ENCODE measurements around the gene CTF1.

CTF1 gene

DNA sequence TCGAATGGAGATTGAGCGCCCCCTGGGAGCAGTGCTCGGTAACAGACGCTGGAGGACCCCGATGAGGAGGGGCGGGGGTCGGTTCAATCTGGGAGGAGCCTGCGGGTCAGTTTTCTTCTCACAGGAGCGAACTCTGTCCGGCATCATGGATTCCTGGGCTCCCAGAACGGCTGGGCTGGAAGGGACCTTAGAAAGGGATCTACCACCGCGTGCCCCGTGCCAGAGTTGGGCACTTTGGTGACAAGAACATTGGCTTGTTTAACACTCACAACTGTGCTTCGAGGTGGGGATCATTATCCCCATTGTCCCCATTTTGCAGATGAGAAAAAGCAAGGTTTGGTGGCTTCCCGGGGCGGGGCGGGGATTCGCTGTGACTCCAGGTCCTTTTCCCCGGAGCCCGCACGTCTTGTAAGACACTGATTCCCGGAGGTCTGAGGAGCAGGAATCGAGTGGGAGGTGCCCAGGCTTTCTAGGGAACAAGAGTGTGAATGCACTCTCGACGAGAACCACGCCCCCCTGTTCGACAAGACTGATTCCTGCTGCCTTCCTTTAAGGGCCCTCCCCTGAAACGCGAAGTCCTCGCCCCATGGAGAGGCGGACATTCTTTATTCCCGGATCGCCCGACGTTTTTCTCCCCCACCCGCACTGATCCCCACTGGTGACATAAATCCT, 25.5 kb downstream of the CTF1 start:
- DNase-seq (ENCODE audit: low spot score): peak; percentile 80
- in situ Hi-C loops (cut with MboI; ENCODE audit: low sequenced_read_pairs, unreplicated experiment): no loop called here
- TF ChIP-seq, protein P1, sequence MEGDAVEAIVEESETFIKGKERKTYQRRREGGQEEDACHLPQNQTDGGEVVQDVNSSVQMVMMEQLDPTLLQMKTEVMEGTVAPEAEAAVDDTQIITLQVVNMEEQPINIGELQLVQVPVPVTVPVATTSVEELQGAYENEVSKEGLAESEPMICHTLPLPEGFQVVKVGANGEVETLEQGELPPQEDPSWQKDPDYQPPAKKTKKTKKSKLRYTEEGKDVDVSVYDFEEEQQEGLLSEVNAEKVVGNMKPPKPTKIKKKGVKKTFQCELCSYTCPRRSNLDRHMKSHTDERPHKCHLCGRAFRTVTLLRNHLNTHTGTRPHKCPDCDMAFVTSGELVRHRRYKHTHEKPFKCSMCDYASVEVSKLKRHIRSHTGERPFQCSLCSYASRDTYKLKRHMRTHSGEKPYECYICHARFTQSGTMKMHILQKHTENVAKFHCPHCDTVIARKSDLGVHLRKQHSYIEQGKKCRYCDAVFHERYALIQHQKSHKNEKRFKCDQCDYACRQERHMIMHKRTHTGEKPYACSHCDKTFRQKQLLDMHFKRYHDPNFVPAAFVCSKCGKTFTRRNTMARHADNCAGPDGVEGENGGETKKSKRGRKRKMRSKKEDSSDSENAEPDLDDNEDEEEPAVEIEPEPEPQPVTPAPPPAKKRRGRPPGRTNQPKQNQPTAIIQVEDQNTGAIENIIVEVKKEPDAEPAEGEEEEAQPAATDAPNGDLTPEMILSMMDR (IDR thresholded peaks at IDR 0.05; ENCODE audit: borderline replicate concordance, control extremely low read depth, extremely low read depth, insufficient read depth, missing control alignments): peak; percentile 83

DNA sequence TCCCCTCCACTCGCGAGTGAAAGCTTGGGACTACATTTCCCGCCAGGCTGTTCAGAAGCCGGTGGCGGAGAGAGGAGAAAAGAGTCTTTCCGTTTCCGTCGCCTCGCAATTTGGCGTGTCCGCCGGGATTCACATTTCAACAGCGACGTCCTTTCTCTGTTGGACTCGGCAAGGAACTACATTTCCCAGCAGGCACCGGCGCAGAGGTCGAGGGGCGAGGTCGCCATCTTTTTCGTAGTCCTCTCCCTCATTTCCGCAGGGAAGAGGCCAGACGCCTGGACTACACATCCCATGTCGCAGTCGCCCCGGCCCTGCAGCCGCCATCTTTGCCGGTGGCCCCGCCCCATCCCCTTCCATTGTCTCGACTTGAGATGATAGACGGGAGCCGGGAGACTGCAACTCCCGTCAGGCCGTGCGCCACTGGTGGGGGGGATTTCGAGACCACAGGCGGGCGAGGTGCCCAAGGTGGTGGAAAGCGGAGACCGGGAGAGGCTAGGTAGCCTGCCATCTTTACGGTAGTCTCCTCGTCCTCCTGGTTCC, 26.1 kb downstream of the CTF1 start:
- TF ChIP-seq, protein P1 (IDR thresholded peaks at IDR 0.05; ENCODE audit: borderline replicate concordance, control extremely low read depth, extremely low read depth, insufficient read depth, missing control alignments): no peak
- peak; percentile 94 for DNase-seq (ENCODE audit: low spot score)
- in situ Hi-C loops (cut with MboI; ENCODE audit: low sequenced_read_pairs, unreplicated experiment): no loop called here

DNA sequence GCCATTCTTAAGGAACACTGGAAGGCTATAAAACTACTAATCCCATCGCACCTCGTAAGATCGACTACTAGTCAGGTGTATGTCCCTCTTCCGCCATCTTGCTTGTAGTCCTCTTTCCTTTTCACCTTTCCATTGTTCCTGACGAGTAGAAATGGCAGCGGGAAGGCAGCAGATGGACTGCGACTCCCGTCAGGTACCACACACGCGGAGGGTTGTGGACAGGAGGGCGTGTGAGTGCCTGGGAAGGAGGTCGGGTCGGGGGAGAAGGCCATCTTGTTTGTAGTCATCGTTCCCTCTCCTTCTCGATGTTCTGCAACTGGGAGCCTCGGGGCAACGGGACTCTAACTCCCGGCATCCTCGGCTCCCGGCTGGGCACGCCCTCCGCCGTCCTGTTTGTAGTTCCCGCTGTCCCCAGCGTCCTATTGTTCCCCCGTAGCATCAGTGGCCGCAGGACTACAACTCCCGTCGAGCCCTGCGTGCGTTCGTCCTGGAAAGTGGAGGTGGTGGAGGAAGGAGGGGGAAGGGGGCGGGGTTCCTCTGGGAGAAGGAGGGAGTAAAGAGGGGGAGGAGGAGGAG, 26.6 kb downstream of the CTF1 start:
- in situ Hi-C loops (cut with MboI; ENCODE audit: low sequenced_read_pairs, unreplicated experiment): no loop called here
- peak; percentile 96 for DNase-seq (ENCODE audit: low spot score)
- TF ChIP-seq, protein P1 (IDR thresholded peaks at IDR 0.05; ENCODE audit: borderline replicate concordance, control extremely low read depth, extremely low read depth, insufficient read depth, missing control alignments): no peak

DNA sequence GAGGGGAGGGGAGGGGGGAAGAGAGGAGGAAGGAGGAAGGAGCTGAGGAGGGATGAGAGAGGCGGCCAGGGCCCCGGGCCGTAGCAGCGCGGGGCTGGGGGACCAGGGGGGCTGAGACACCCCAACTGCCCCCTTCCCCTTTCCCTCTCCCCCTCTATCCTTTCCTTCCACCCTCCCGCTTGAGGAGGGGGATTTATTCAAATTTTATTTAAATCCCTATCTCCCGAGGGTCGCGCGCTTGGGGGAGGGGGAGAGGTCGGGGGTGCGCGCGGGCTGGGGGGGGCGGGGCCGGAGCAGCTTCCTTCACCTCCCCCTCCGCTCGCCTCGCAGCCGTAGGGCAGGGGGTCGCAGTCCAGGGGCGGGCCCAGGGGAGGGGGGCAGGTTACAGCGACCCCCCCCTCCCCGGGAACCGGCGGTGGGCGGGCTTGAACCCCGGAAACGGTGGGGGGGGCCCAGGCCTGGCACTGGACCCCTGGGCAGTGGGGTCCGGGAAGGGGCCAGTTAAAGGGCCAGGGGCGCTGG, 27.2 kb downstream of the CTF1 start, which contains the start of gene FBXL19:
Gene FBXL19, plus strand, starts transcription at position 19 of the 522 bp plus-strand sequence. CDS start 2,183 bp downstream, outside the sequence.
- DNase-seq (ENCODE audit: low spot score): no peak
- in situ Hi-C loops (cut with MboI; ENCODE audit: low sequenced_read_pairs, unreplicated experiment): no loop called here
- TF ChIP-seq, protein P1 (IDR thresholded peaks at IDR 0.05; ENCODE audit: borderline replicate concordance, control extremely low read depth, extremely low read depth, insufficient read depth, missing control alignments): no peak

DNA sequence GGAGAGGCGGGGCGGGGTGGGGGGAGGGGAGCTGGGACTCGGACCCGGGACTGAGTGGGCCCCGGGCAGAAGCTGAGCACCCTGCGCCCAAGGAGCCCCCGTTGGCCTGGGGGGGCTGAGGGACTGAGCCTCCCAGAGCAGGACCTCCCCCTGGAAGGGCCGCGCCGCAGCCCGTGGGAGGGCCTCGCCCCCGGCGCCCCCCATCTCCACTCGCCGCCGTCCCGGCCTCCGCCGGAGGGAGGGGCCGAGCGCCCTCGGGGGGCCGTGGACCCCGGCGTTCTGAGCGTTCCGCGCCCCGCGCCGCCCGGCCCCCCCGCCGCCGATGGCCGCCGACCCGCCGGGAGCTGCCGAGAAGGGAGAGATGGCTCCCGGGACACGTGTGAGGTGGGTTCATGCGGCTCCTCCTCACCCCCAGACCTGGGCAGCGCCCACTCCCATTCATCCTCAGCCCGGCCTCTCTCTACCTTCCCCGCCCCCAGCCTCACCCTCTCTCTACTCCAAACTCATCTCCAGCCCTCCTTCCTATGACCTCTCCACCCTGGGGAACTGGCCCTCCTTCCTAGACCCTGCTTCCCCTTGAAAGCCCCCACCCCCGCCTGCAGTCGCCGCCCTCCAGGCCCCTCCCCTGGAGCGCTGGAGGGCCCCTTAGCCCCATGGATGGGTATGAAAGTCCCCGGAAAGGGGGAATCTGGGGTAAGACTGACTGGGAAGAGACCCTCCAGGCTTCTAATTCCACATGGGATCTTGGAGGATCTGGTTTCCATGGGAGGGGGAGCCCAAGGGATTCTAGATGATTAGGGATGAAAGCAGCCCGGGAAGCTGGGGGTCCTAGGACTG, 27.9 kb downstream of the CTF1 start:
- TF ChIP-seq, protein P1 (IDR thresholded peaks at IDR 0.05; ENCODE audit: borderline replicate concordance, control extremely low read depth, extremely low read depth, insufficient read depth, missing control alignments): no peak
- peak; percentile 62 for DNase-seq (ENCODE audit: low spot score)
- in situ Hi-C loops (cut with MboI; ENCODE audit: low sequenced_read_pairs, unreplicated experiment): no loop called here

All from GM13976 (cell line).